Endodermal cell (in vitro differentiated cells): Measurements from ENCODE around the gene NTPCR. TPM values are rescaled to one million over a fixed set of nuclear protein-coding genes. Genes with fewer than 3 reads are reported as not detected.

ENCODE experiments used
- DNase-seq: peaks from one replicate; pipeline ENCODE4 v3.0.0-alpha.2; 2017
- H3K27ac ChIP-seq: 2 replicates; pipeline ENCODE4 v1.5.1; 2013; ENCODE audit warnings: mild to moderate bottlenecking, low read depth, low read length, moderate library complexity
- H3K27me3 ChIP-seq: 2 replicates; pipeline ENCODE4 v1.6.1; 2013; ENCODE audit warnings: mild to moderate bottlenecking, low read length, moderate library complexity; ENCODE audit not compliant: insufficient read depth, control insufficient read depth, poor library complexity, severe bottlenecking
- H3K36me3 ChIP-seq: 2 replicates; pipeline ENCODE4 v1.7.0; 2013; ENCODE audit warnings: mild to moderate bottlenecking, low read length, moderate library complexity; ENCODE audit not compliant: control insufficient read depth, insufficient read depth
- H3K4me1 ChIP-seq: one replicate; pipeline ENCODE4 v1.7.0; 2013; ENCODE audit warnings: low read length; ENCODE audit not compliant: control insufficient read depth, insufficient read depth
- H3K4me3 ChIP-seq: 2 replicates; pipeline ENCODE4 v1.5.1; 2013; ENCODE audit warnings: mild to moderate bottlenecking, low read length, moderate library complexity
- H3K9ac ChIP-seq: 2 replicates; pipeline ENCODE4 v1.6.1; 2013; ENCODE audit warnings: mild to moderate bottlenecking, low read length, moderate library complexity; ENCODE audit not compliant: poor library complexity, severe bottlenecking; ENCODE audit errors: extremely low read depth
- H3K9me3 ChIP-seq: 2 replicates; pipeline ENCODE4 v1.6.1; 2013; ENCODE audit warnings: mild to moderate bottlenecking, low read length, moderate library complexity; ENCODE audit not compliant: control insufficient read depth
- H3K27ac Mint-ChIP-seq: 2 replicates; pipeline ENCODE4 v1.8.0; 2020; ENCODE audit warnings: mixed read lengths
- H3K27me3 Mint-ChIP-seq: 2 replicates; pipeline ENCODE4 v1.8.0; 2021; ENCODE audit warnings: mild to moderate bottlenecking, mixed read lengths; ENCODE audit not compliant: insufficient read depth
- H3K36me3 Mint-ChIP-seq: 2 replicates; pipeline ENCODE4 v1.8.0; 2020; ENCODE audit warnings: low read depth, mixed read lengths
- H3K4me1 Mint-ChIP-seq: 2 replicates; pipeline ENCODE4 v1.8.0; 2020; ENCODE audit warnings: mixed read lengths
- H3K4me3 Mint-ChIP-seq: 2 replicates; pipeline ENCODE4 v1.8.0; 2020; ENCODE audit warnings: mild to moderate bottlenecking, moderate library complexity, mixed read lengths
- H3K9me3 Mint-ChIP-seq: 2 replicates; pipeline ENCODE4 v1.8.0; 2020; ENCODE audit warnings: mild to moderate bottlenecking, mixed read lengths
- CTCF ChIP-seq: fragments of 200-600 bp; sonication (generic); conservative IDR thresholded peaks from 2 replicates; pipeline ENCODE4 v1.5.0; 2021; ENCODE audit warnings: antibody characterized with exemption, mild to moderate bottlenecking
- WGBS, 2 experiments: methylation state at CpG; one replicate each; pipeline versions ENCODE4 v1.1.5 to v1.1.7; 2013; ENCODE audit warnings: missing lambda C conversion rate in 2 of 2, mixed read lengths in 1 of 2; ENCODE audit not compliant: insufficient coverage in 1 of 2, insufficient read length in 1 of 2; 5-methylcytosine and 5-hydroxymethylcytosine counted together
- total RNA-seq, 2 donors: library from RNA; stranded (reverse); fragmentation: NEBNext Ultra II Directional in 1 of 2; extraction: Animal tissue kit (Norgen Biotek cat#: 25700) in 1 of 2; gene quantifications; 2 replicates in 1 of 2; 3 replicates in 1 of 2; pipeline ENCODE4 v1.2.1, GENCODE V29; 2021

The NTPCR gene
- total RNA-seq, 2 donors from 2014 or later = 30.9 to 43.3 TPM

DNA sequence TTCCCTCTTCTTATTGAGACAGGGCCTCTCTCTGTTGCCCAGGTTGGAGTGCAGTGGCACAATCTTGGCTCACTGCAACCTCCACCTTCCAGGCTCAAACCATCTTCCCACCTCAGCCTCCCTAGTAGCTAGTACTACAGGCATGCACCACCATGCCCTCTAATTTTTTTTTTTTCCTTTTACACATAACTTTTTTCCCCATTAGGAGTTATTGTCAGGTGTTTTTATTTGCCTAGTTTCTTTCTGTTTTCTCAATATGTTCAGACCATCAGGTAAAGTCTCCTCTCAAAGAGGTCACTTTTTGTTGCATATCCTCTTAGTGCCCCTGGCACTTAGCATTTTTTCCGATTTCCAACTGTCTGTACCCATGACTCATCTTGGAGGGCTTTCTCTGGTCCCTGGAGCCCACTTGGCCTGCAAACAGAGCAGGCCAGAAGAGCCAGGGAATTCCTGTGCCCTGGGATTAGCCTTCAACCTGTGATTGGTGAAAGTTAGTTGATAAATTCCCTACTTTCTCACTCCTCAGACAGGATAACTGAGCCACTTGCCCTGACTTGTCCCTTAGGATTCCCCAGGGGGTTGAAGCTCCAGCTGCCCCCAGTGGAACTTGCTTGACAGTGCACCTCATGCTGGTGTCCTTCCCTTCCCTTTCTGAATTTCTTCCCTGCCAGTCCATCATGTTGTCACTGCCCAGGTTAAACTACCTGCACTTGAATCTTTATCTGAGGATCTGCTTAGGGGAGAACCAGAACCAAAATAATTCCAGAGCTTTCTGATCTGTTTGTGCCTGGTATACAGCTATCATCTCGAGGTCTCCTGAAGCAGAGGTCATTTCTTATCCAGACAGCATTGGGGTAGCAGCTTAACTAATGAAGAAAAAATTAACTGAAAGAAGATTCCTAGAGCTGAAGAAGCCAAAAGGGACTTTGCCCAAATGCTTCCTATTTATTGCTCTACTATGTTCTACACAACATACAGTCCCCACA, 2.4 kb downstream of the NTPCR start:
- H3K9ac ChIP-seq = no peak overlapping the region

GRCh38 chr1:232954594-232955365, 4.4 kb downstream of the NTPCR start:
- no peak overlapping the region for H3K27ac Mint-ChIP-seq
- DNase-seq = no peak
- no peak overlapping the region for H3K27ac ChIP-seq
- no peaks in the 10 kb centered on the region for H3K27me3 ChIP-seq
- H3K27me3 Mint-ChIP-seq = no peaks in the 10 kb centered on the region
- H3K4me3 ChIP-seq = no peak overlapping the region
- peaks cover 36% of the 10 kb centered on the region for H3K36me3 Mint-ChIP-seq
- H3K4me3 Mint-ChIP-seq = no peak overlapping the region
- no peak for TF ChIP-seq CTCF
- WGBS, 2 experiments = 90 to 94% methylated on average over 3 to 4 of the region's 4 CpGs
- peaks cover 34% of the 10 kb centered on the region for H3K36me3 ChIP-seq
- peaks cover 13% of the 10 kb centered on the region for H3K9me3 Mint-ChIP-seq
- H3K4me1 Mint-ChIP-seq = peaks cover 14% of the 10 kb centered on the region
- H3K4me1 ChIP-seq = no peaks in the 10 kb centered on the region
- peaks cover 22% of the 10 kb centered on the region for H3K9me3 ChIP-seq
- H3K9ac ChIP-seq = no peak overlapping the region

More for the DNA sequence above, 2.4 kb downstream of the NTPCR start:
- no peak overlapping the region for H3K4me3 Mint-ChIP-seq
- WGBS, 2 experiments = 83 to 88% methylated on average over 2 of the region's 2 CpGs
- Histone ChIP-seq H3K27me3 (no peaks in the 10 kb centered on the region), H3K4me1 (no peaks in the 10 kb centered on the region), H3K4me3 (no peak overlapping the region), H3K27ac (no peak overlapping the region), H3K36me3 (peaks cover 19% of the 10 kb centered on the region), H3K9me3 (peaks cover 10% of the 10 kb centered on the region)
- peaks cover 4% of the 10 kb centered on the region for H3K9me3 Mint-ChIP-seq
- peak; percentile 91 for DNase-seq
- peak; percentile 87 for TF ChIP-seq CTCF
- peak overlapping the region; percentile 36 for H3K27ac Mint-ChIP-seq
- H3K4me1 Mint-ChIP-seq = peaks cover 15% of the 10 kb centered on the region
- peaks cover 18% of the 10 kb centered on the region for H3K36me3 Mint-ChIP-seq
- H3K27me3 Mint-ChIP-seq = peaks cover 4% of the 10 kb centered on the region

DNA sequence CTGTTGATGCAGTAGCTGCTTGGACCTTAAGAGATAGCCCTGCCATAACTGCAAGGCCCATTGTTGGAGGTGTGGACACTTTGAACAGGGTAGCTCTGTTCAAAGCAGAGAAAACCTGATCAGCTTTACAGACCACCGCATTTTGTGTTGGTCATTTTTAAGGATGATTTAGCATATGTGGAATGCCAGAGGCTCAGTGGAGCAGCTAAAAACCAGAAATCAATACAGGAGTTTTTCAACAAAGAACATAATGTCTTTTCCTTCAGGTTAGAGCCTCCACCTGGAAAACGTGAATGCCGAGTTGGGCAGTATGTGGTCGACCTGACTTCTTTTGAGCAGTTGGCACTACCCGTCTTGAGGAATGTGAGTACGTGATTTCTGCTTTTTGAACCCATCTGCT, 5.7 kb downstream of the NTPCR start:
- H3K9me3 ChIP-seq = peaks cover 22% of the 10 kb centered on the region
- no peak overlapping the region for H3K4me3 Mint-ChIP-seq
- H3K27ac ChIP-seq = no peak overlapping the region
- no peaks in the 10 kb centered on the region for H3K27me3 ChIP-seq
- no peak overlapping the region for H3K4me3 ChIP-seq
- TF ChIP-seq CTCF = no peak
- no peaks in the 10 kb centered on the region for H3K4me1 ChIP-seq
- WGBS, 2 experiments = 95 to 96% methylated on average over 6 of the region's 6 CpGs
- no peak for DNase-seq
- H3K9me3 Mint-ChIP-seq = peaks cover 13% of the 10 kb centered on the region
- H3K27ac Mint-ChIP-seq = no peak overlapping the region
- H3K27me3 Mint-ChIP-seq = no peaks in the 10 kb centered on the region
- H3K4me1 Mint-ChIP-seq = peaks cover 11% of the 10 kb centered on the region
- peaks cover 34% of the 10 kb centered on the region for H3K36me3 ChIP-seq
- peaks cover 43% of the 10 kb centered on the region for H3K36me3 Mint-ChIP-seq
- no peak overlapping the region for H3K9ac ChIP-seq
